Endothelial cell of umbilical vein (primary cell): Measurements from ENCODE around the gene GPR155. TPM values are rescaled to one million over a fixed set of nuclear protein-coding genes. Genes with fewer than 3 reads are reported as not detected.
A peak's percentile ranks its signal among the peaks of the same experiment; 100 is the strongest.
"Not testable (repeated sequence)": the region's sequence is repeated elsewhere in the genome, so short reads cannot be mapped to it uniquely, and the experiment has no call there.

Source experiments
- BruUV-seq: library from RNA; stranded (reverse); fragments of 400-500 nt; replicated peaks from 2 replicates; lab custom pipeline; 2021; lab: Mats Ljungman, UMichigan
- CTCF ChIA-PET: fragments of 300-600, 350-600 bp; sonication (Branson Sonifier 250); formaldehyde crosslinking; loops from one replicate; lab custom pipeline; 2021; ENCODE audit warnings: antibody characterized with exemption, inconsistent platforms; lab: Charles Lee
- POLR2A ChIA-PET: fragments of 300-600, 350-600 bp; sonication (Branson Sonifier 250); formaldehyde crosslinking; loops from one replicate; lab custom pipeline; 2021; ENCODE audit warnings: antibody characterized with exemption, inconsistent platforms; lab: Charles Lee
- DNase-seq: peaks from one replicate; pipeline ENCODE4 v3.0.0-alpha.2; 2011; ENCODE audit warnings: low read depth, low spot score
- FAIRE-seq: peaks from 2 replicates; lab custom pipeline; 2011; peaks lifted over from hg19 to GRCh38; lab: Jason Lieb, UNC
- H2AFZ ChIP-seq: 2 replicates; pipeline ENCODE4 v1.6.0; 2012; ENCODE audit warnings: low read depth, low read length, control low read depth, inconsistent platforms
- H3K27ac ChIP-seq: 2 replicates; pipeline ENCODE4 v1.5.1; 2011; ENCODE audit warnings: low read depth, mild to moderate bottlenecking, control low read depth, low read length, moderate library complexity; ENCODE audit not compliant: insufficient read depth
- H3K27me3 ChIP-seq, 2 experiments: 2 replicates each; pipeline versions ENCODE4 v1.6.0 to v1.6.1; 2011; ENCODE audit warnings: low read length in 2 of 2, mixed read lengths in 1 of 2; ENCODE audit not compliant: control insufficient read depth in 2 of 2, insufficient read depth in 2 of 2
- H3K36me3 ChIP-seq, 2 experiments: 2 replicates in 1 of 2; 3 replicates in 1 of 2; pipeline ENCODE4 v1.5.1; 2011; ENCODE audit warnings: low read length in 2 of 2, mild to moderate bottlenecking in 1 of 2, moderate library complexity in 1 of 2; ENCODE audit not compliant: control insufficient read depth in 2 of 2, insufficient read depth in 2 of 2; ENCODE audit errors: extremely low read depth in 1 of 2
- H3K4me1 ChIP-seq: 3 replicates; pipeline ENCODE4 v1.5.1; 2011; ENCODE audit warnings: mild to moderate bottlenecking, low read length; ENCODE audit not compliant: control insufficient read depth, insufficient read depth; ENCODE audit errors: extremely low read depth
- H3K4me2 ChIP-seq: 2 replicates; pipeline ENCODE4 v1.6.1; 2011; ENCODE audit warnings: low read length, control low read depth, mixed read lengths; ENCODE audit not compliant: insufficient read depth
- H3K4me3 ChIP-seq, 3 experiments: fragments of 200-600 bp in 1 of 3; sonication (generic), shearing (Covaris generic) in 1 of 3; replicated peaks in 1 of 3; 2 replicates each; pipeline ENCODE4 v1.5.1; 2011 to 2016; ENCODE audit warnings: control low read depth in 3 of 3, low read length in 3 of 3, mild to moderate bottlenecking in 2 of 3, inconsistent platforms in 1 of 3, low read depth in 1 of 3, moderate library complexity in 1 of 3; ENCODE audit not compliant: insufficient read depth in 1 of 3
- H3K79me2 ChIP-seq: 2 replicates; pipeline ENCODE4 v1.6.0; 2012; ENCODE audit warnings: low read length, inconsistent platforms; ENCODE audit not compliant: control insufficient read depth, insufficient read depth
- H3K9ac ChIP-seq: replicated peaks from 2 replicates; pipeline ENCODE3; 2011; ENCODE audit warnings: low read length, control low read depth; ENCODE audit not compliant: insufficient read depth; ENCODE audit errors: extremely low read depth
- H3K9me1 ChIP-seq: replicated peaks from 3 replicates; pipeline ENCODE4 v1.6.0; 2011; ENCODE audit warnings: mild to moderate bottlenecking, low read length; ENCODE audit not compliant: control insufficient read depth, insufficient read depth; ENCODE audit errors: extremely low read depth
- H3K9me3 ChIP-seq: replicated peaks from 2 replicates; pipeline ENCODE4 v1.5.1; 2012; ENCODE audit warnings: low read length, inconsistent platforms; ENCODE audit not compliant: control insufficient read depth, insufficient read depth
- H4K20me1 ChIP-seq: replicated peaks from 2 replicates; pipeline ENCODE3; 2011; ENCODE audit warnings: mild to moderate bottlenecking, low read length; ENCODE audit not compliant: control insufficient read depth, insufficient read depth; ENCODE audit errors: extremely low read depth
- CTCF ChIP-seq, 2 donors: IDR thresholded peaks; 1 replicate in 1 of 2; 2 replicates in 1 of 2; pipeline ENCODE4 v1.5.1; 2011; ENCODE audit warnings: low read length in 2 of 2, mild to moderate bottlenecking in 2 of 2, moderate library complexity in 2 of 2, control low read depth in 1 of 2, inconsistent platforms in 1 of 2, low read depth in 1 of 2; ENCODE audit not compliant: insufficient read depth in 1 of 2; ENCODE audit errors: extremely low read depth in 1 of 2
- EZH2 ChIP-seq: IDR thresholded peaks from 2 replicates; pipeline ENCODE4 v1.6.1; 2012; ENCODE audit warnings: borderline replicate concordance, low read depth, mild to moderate bottlenecking, moderate library complexity, low read length, inconsistent platforms; ENCODE audit not compliant: severe bottlenecking
- FOS ChIP-seq: IDR thresholded peaks from 2 replicates; pipeline ENCODE4 v1.6.1; 2011; ENCODE audit warnings: mild to moderate bottlenecking, low read length, moderate library complexity, borderline replicate concordance; ENCODE audit not compliant: insufficient read depth
- GATA2 ChIP-seq: IDR thresholded peaks from 2 replicates; pipeline ENCODE4 v1.7.0; 2011; ENCODE audit warnings: low read depth, mild to moderate bottlenecking, moderate library complexity, mixed read lengths, low read length; ENCODE audit not compliant: insufficient read length, insufficient read depth
- JUN ChIP-seq: IDR thresholded peaks from 2 replicates; pipeline ENCODE4 v1.6.1; 2011; ENCODE audit warnings: borderline replicate concordance, low read depth; ENCODE audit not compliant: insufficient read length, insufficient read depth
- MAX ChIP-seq: IDR thresholded peaks from 2 replicates; pipeline ENCODE4 v1.6.1; 2011; ENCODE audit not compliant: insufficient read depth, insufficient read length
- MYC ChIP-seq: IDR thresholded peaks from one replicate; pipeline ENCODE4 v1.6.1; 2011; ENCODE audit warnings: mild to moderate bottlenecking, low read depth, low read length
- POLR2A ChIP-seq: IDR thresholded peaks from 2 replicates; pipeline ENCODE4 v1.6.1; 2012; ENCODE audit warnings: low read depth, mild to moderate bottlenecking, control low read depth, low read length
- POLR2AphosphoS5 ChIP-seq: IDR thresholded peaks from 2 replicates; pipeline ENCODE4 v1.6.1; 2012; ENCODE audit warnings: low read depth, mild to moderate bottlenecking, control low read depth, low read length, moderate library complexity; ENCODE audit not compliant: insufficient read depth
- dilution Hi-C: fragments of 300-500 bp; cut with MboI; formaldehyde crosslinking; loops from one replicate; pipeline ENCODE4 v1.15.0; 2019; ENCODE audit warnings: low sequenced_read_pairs; ENCODE audit not compliant: extremely low pct_ligation_motif_present
- intact Hi-C: fragments of 100-400 bp; cut with micrococcal nuclease; formaldehyde crosslinking; loops from one replicate; pipeline ENCODE4 v1.10.0; 2022
- polyA plus RNA-seq, 4 experiments: library from polyadenylated mRNA; depleted of rRNA in 3 of 4; stranded (reverse) in 3 of 4; unstranded in 1 of 4; fragments of >200 nt; gene quantifications; 2 replicates each; pipeline versions ENCODE4 v1.2.1 to v1.2.3, GENCODE V29; 2011 to 2012; ENCODE audit warnings: missing spikeins in 1 of 4
- total RNA-seq: library from RNA; stranded (reverse); gene quantifications from 2 replicates; pipeline ENCODE4 v1.2.3, GENCODE V29; 2021

GPR155 gene
- total and polyA plus RNA-seq, 2 donors (not counting 3 experiments of a cell fraction or from before 2014, with no cell fraction given): 0.62 to 1.7 TPM

- Histone ChIP-seq H3K79me2 (no peaks in the 10 kb centered on the region), H3K27me3 (peaks cover 0 to 1% of the 10 kb centered on the region in 2 experiments), H3K27ac (no peak overlapping the region), H3K4me3 (peak overlapping the region; percentile 57 to 71 (median 63)), H2AFZ (peak overlapping the region; percentile 100), H3K4me2 (peak overlapping the region; percentile 72), H3K9me3 (no peaks in the 10 kb centered on the region), H3K4me1 (peaks cover 10% of the 10 kb centered on the region), H3K36me3 (no peaks in the 10 kb centered on the region), H4K20me1 (no peaks in the 10 kb centered on the region), H3K9ac (peak overlapping the region; percentile 56), H3K9me1 (no peaks in the 10 kb centered on the region)
- ChIA-PET POLR2A (no interaction called here), CTCF (interaction anchor here (0.9 to 3.0 kb wide), 7 partner anchors 10 to 202 kb away, joined by 3 to 18 read pairs (median 3); no protein-coding TSS in a partner anchor)
- peak; percentile 36 for DNase-seq
- TF ChIP-seq MAX: no peak
- no peak for TF ChIP-seq MYC
- TF ChIP-seq FOS: no peak
- no peak for TF ChIP-seq POLR2AphosphoS5
- TF ChIP-seq EZH2: no peak
- no peak for TF ChIP-seq POLR2A
- no peak for TF ChIP-seq CTCF (IDR thresholded peaks at IDR 0.05; ENCODE audit: extremely low read depth in 1 of 2, insufficient read depth in 1 of 2, low read depth in 1 of 2, low read length in 2 of 2)
- TF ChIP-seq GATA2: no peak
- TF ChIP-seq JUN: no peak
- intact Hi-C loops: loop anchor here (2.0 to 5.0 kb wide), 2 partner anchors 107 to 681 kb away; partner anchors contain the start of gene ATF2
- dilution Hi-C loops: no loop called here
- TSS peak; percentile 19 for BruUV-seq
- peak; percentile 80 for FAIRE-seq
These were observed 854 bp downstream of the GPR155 start for GRCh38 chr2:174485788-174486562.

GRCh38 chr2:174485045-174485444 lies 1.8 kb downstream of the GPR155 start:
- H3K9me3 ChIP-seq, dilution Hi-C loops: not testable (repeated sequence)

More at GRCh38 chr2:174485045-174485444, 1.8 kb downstream of the GPR155 start:
- H4K20me1 ChIP-seq, H3K36me3 ChIP-seq, DNase-seq, POLR2A ChIA-PET, H3K27me3 ChIP-seq, H3K27ac ChIP-seq, BruUV-seq, H3K9me1 ChIP-seq, H3K79me2 ChIP-seq, H3K4me2 ChIP-seq, FAIRE-seq, H2AFZ ChIP-seq, H3K9ac ChIP-seq, H3K4me3 ChIP-seq: not testable (repeated sequence)
- intact Hi-C loops: loop anchor here (5.0 kb wide), 1 partner anchor 682 kb away; the partner anchor contains the start of gene ATF2
- peaks cover 10% of the 10 kb centered on the region for H3K4me1 ChIP-seq
- CTCF ChIA-PET: interaction anchor here (1.2 to 3.0 kb wide), 4 partner anchors 9 to 203 kb away, joined by 3 to 18 read pairs (median 6); no protein-coding TSS in a partner anchor
